HG02610 (cell line): ENCODE measurements around the gene TMBIM4.
A peak's percentile ranks its signal among the peaks of the same experiment; 100 is the strongest.

Experiments used
- ATAC-seq: cut with Tn5 transposase; IDR thresholded peaks from one replicate; pipeline ENCODE4 v1.9.1; 2021; ENCODE audit warnings: mild to moderate bottlenecking, moderate library complexity; ENCODE audit not compliant: unreplicated experiment

Gene TMBIM4

DNA sequence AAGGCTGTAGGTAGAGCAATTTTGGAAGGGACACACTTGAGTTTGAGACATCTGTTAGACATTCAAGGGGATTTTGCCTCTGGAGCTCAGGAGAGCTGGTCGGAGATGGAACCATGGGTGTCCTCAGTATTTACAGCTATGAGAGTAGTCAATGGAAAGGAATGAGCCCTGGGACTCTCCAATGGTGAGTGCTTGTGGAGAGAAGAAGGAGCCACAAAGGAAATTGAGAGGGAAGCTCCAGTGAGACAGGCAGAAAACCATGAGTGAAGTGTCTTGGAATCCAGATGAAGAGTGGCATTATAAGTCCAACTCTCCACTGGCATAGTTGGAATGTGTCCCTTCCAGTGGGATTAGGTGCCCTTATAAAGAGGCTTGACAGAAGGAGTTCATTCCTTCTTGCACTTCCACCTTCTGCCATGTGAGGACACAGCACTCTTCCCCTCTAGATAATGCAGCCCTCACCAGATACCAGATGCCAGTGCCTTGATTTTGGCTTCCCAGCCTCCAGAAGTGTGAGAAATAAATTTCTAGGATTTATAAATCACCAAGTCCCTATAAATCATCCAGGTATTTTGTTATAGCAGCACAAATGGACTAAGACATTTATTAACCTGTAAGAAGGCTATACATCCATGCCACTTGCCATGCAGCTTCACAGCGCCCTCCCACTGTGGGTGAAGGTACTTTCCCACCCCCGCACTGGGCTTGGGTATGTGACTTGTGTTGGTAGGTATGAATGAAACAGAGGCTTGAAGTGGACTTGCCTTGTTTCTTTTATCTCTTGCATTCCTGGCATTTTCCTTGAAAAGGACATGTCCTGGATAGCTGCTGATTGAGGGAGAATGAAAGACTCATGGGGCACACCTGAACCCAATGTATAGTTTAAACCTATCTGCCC is 66.5 kb downstream of the TMBIM4 start:
- ATAC-seq = no peak

DNA sequence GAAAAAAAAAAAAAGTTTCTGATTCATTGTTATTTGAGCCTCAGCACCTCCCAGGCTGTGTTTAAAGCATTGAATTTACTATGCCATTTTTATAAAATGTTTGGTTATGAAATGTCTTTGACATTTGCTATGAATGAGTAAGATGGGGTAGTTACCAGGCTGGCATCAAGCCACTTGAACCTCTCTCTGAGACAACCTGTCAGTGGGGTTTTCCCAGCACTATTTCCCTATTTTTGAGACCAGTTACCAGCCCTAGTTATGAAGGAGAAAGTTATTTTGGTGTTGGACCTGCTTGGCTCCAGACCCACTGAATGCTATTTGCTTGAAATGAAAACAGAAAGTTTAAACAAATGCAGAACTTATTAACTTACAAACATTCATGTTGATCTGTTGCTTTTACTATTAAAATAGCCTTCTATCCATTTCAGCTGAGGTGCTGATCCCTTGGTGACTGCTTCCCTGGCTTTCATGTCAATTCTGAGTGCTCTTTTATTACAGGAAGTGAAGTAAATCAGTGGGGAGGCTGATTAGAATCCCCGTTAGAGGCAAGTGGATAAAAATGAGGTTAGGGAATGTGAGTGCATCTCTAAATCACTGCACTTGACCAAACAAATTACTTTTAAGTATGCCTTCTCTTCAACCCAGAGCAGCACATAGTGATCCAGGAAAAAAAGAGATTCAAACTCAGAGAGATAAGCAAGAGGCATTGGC is 77.1 kb downstream of the TMBIM4 start:
- peak; percentile 72 for ATAC-seq

DNA sequence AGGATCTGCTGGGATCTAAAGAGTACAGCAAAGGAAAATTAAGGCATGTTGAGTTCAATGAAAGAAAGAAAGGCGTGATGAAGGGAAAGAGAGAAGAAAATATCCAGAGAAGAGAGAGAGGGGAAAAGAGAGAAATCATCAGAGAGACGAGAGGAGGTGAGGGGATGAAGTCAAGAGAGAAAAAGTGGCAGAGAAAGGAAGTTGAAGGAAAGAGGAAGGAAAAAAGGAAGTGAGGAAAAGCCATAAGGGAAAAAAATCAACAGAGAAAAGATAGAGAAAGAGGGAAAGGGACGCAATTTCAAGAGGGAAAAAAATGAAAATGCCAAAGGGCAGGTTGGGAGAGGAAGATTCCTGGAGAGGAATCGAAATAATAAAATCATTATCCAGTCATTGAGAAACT is 79.6 kb downstream of the TMBIM4 start:
- no peak for ATAC-seq

DNA sequence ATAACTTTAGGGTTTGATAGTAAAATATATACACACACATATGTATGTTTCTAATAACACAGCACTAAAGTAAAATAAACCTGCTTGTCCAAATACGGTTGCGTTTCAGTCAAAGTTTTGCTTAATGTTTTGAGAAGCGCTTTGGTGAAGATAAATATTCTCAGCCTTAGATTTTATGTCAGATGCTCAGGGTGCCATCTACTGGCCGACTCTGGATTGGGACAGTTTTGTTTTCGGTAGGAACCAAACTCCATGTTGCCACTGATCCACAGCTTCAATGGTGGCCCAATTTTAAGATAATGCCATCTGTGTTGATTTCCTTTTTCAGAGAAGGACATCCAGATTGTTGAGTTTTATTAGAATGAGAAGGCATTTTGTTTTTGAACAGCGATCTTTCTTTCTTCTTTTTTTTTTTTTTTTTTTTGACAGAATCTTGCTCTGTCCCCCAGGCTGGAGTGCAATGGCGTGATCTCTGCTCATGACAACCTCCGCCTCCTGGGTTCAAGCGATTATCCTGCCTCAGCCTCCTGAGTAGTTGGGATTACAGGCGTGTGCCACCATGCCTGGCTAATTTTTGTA is 82.3 kb downstream of the TMBIM4 start:
- peak; percentile 85 for ATAC-seq

DNA sequence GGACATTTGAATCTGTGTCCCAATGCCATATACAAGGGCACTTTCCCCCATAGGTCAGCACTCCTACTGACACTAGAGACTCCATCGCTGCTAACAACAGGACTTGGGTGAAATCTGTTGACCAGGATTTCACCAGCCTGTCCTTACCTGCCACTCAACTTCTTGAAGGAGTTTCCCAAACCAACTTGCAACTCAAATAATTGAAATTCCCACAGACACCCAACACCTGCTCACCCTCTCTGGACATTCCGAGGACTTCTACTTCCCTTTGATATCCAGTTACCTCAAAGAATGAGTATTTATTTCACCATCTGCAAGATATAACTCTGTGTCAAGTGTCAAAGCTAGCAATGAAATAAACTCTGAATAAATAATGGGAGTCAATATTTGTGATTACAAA is 83.8 kb downstream of the TMBIM4 start:
- ATAC-seq = no peak
